GM19397 (cell line): ENCODE results near the gene CADPS2.

Experiments used
- ATAC-seq: cut with Tn5 transposase; IDR thresholded peaks from one replicate; pipeline ENCODE4 v1.9.1; 2021; ENCODE audit warnings: mild to moderate bottlenecking, moderate library complexity; ENCODE audit not compliant: unreplicated experiment

The CADPS2 gene

DNA sequence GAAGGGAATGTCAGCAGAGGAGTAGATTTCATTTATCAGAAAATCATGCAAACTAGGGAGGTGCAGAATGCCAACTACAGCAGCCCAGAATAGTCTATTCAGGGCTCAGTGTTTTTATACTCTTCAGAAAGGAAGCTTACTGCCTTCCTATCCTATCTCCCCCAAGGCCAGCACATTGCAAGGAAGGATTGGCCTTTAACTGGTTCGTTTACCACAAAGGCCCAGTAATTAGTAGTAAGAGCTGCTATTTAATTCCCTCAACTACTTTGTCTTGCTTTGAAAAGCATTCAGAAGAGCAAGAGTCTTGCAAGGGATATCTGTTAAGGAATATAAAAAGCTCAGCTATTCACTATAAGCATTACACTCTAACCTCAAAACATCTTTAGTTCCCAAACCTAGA is 97.1 kb downstream of the CADPS2 start:
- no peak for ATAC-seq

- ATAC-seq = no peak
These were observed 115.4 kb downstream of the CADPS2 start for GRCh38 chr7:122770686-122771335.

GRCh38 chr7:122768827-122769226 is 117.4 kb downstream of the CADPS2 start:
- no peak for ATAC-seq

GRCh38 chr7:122767339-122767738 is 118.9 kb downstream of the CADPS2 start:
- no peak for ATAC-seq

- ATAC-seq = no peak
These were observed 119.7 kb downstream of the CADPS2 start for GRCh38 chr7:122766593-122766992.

GRCh38 chr7:122764902-122765301 is 121.4 kb downstream of the CADPS2 start:
- no peak for ATAC-seq

GRCh38 chr7:122764020-122764419 is 122.2 kb downstream of the CADPS2 start:
- ATAC-seq = no peak

GRCh38 chr7:122762071-122762470 is 124.2 kb downstream of the CADPS2 start:
- no peak for ATAC-seq

DNA sequence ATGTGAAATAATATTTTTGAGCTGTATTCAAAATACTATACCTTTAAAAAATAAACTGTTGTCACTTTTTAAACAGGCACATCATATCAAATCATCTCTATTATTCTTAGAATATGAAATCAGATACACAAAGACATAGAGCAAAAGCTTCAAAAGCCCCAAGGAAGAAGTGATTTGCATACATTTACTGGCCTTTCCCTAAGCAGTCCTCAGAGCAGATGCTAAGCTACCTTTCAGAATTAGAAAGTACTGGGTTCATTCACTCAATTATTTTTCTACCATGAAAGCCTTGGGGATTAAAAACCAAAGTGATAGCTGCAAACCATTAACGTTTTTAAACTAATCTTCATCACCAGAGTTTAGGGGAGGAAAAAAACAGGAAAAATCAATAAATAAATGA is 127.8 kb downstream of the CADPS2 start:
- ATAC-seq = no peak

DNA sequence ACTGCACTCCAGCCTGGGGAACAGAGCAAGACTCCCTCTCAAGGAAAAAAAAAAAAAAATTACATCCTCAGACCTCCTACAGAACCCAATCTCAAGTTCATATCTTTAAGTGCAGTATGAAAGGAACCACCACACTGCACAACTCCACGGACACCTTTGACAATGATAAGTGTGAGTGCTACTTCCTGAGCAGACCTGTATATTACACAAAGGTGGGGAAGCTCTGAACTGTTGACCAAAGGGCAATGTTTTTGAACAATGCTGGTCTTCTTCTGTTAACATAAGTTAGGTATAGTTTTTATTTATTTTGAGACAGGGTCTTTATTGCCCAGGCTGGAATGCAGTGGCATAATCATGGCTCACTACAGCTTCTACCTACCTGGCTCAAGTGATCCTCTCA is 129.4 kb downstream of the CADPS2 start:
- ATAC-seq = no peak

GRCh38 chr7:122755696-122756095 is 130.6 kb downstream of the CADPS2 start:
- ATAC-seq = no peak

DNA sequence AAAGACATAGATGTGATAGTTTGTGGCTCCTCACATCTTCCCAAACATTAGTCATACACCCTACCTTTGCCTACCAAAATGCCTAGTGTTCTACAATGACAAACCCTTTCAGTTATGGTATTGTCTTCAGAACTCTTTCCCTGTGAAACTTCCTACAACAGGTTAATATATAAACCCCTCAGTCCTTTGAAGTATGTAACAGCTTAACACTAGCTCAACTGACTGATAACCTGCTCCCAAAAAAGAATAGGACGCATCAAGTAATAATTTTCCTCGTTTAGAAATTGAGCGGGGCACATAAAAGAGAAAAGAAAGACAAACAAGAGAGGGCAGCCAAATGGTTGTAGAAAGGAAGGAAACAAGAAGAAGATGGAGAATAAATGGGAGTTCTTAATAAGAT is 133.7 kb downstream of the CADPS2 start:
- ATAC-seq = no peak

GRCh38 chr7:122750389-122750788 is 135.9 kb downstream of the CADPS2 start:
- no peak for ATAC-seq

DNA sequence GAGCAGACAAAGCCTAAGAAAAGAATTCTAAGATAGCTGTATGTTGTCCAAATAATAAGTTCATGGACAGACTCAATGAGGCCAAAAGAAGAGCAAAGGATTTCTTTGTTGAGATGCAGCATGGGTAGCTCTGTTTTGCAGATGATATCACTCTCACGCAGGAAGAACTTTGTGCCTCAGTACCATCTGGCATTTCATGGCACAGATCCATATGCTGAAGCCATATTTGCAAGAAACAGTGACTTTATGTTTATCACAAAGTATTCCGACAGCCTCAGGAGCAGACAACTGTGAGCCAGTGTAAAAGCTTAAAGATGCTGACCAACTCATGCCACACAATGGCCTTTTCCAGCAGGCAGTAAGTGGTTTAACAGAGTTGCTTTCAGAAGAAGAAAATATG is 138.1 kb downstream of the CADPS2 start:
- ATAC-seq = no peak

DNA sequence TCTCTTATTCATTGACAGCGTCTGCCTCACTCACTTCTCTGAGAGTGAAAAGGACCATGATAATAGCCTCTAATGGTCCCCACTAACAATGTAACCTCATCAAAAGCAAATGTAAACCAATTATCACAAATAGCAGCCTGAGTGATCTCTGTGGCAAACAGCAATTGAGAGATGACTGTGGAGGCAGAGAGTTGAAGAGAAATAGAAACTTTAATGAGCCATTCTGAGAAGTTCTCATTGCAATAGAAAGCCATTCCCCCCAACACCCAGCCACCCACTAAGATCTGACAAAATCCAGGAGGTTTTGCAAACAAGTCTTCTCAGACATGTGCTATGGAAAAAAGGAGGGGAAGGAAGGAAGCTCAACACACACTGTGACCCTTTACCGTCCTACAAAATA is 139.3 kb downstream of the CADPS2 start:
- no peak for ATAC-seq

GRCh38 chr7:122743211-122743610 is 143.0 kb downstream of the CADPS2 start:
- no peak for ATAC-seq

DNA sequence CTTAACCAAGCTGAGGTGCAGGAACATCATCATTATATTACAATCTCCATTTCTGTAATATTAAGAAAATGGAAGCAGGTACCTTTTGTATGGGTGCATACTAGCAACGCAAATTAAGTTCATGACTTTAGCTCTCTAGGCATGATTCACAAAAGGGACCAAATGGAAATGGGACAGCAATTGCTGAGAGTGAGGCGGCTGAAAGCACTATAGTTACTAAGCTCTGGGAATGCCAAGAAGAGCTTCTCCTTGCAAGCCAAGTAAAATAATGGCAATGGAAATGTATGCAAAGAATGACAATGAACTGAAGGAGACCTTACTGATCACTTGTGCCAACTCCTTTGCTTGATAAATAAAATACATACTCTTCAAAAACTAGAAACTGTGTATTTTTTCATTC is 147.3 kb downstream of the CADPS2 start:
- no peak for ATAC-seq

- ATAC-seq = no peak
These were observed 150.1 kb downstream of the CADPS2 start for GRCh38 chr7:122736183-122736582.

DNA sequence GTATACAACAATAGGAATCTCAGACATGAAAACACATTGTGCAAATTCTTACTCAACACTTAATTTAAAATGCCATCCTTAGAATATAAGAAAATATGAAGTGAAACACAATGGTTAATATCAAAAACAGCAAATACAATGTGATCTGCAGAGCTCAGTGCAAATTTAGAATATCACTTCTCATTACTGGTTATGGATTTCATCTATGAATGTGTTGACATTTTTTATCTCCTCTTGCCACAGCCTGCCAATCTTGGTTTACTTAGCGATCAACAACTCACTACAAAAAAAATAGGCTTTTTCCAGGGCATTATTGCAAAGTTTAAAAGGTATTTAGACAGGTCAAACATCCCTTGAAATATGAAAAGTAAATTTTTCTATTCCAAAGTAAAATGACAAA is 158.5 kb downstream of the CADPS2 start:
- ATAC-seq = no peak

- no peak for ATAC-seq
These were observed 158.9 kb downstream of the CADPS2 start for GRCh38 chr7:122727354-122727753.

GRCh38 chr7:122726881-122727280 is 159.4 kb downstream of the CADPS2 start:
- no peak for ATAC-seq

GRCh38 chr7:122724366-122724765 is 161.9 kb downstream of the CADPS2 start:
- ATAC-seq = no peak

DNA sequence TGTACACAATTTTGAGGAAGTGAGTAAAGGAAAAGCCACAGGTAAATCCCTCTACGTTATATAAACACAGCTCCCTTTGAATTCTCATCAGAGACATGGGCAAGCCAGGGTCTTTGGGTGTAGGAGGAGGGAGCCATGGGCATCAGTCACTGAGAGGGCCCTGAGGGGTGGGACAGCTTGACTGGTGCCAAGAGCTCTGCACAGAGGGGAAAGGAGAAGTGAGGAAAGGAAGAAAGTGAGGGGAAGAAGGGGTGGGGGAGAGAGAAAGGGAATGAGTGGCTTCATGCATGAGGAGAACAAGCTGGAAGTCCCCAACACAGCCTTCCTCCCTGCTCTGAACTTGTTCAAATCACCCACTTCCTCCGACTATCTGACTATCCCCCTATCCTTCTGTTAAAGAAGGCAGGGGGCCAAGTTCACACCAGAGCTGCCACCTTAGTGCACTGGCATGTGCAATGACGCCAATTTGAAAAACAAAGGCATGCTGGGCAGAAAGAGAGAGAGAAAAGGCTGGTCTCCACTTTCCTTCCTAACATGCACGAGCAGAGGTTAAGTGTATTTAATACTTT is 167.2 kb downstream of the CADPS2 start:
- ATAC-seq = no peak
